Body of pancreas (tissue), 4 donors: ENCODE data around the gene BZW2.

Source experiments
- CTCF ChIP-seq, 7 experiments: fragments of 450-650 bp in 4 of 7; fragments of 200-600 bp in 3 of 7; sonication (generic) in 3 of 7; IDR thresholded peaks; one replicate each; pipeline ENCODE4 v1.5.1; 2016 to 2019; ENCODE audit warnings: antibody characterized with exemption in 7 of 7
- POLR2A ChIP-seq, 3 donors: fragments of 450-650 bp; IDR thresholded peaks; one replicate each; pipeline ENCODE4 v1.6.1; 2016; ENCODE audit warnings: antibody characterized with exemption in 3 of 3, mild to moderate bottlenecking in 2 of 3

GRCh38 chr7:16609842-16610450 is 36.0 kb upstream of the BZW2 start:
- TF ChIP-seq POLR2A (IDR thresholded peaks at IDR 0.05) = no peak
- no peak for TF ChIP-seq CTCF (IDR thresholded peaks at IDR 0.05)
